Activated CD8-positive, alpha-beta T cell treated with anti-CD3 and anti-CD28 coated beads for 36 hours (primary cell): Measurements from ENCODE around the gene GRK7. TPM values are rescaled to one million over a fixed set of nuclear protein-coding genes. Genes with fewer than 3 reads are reported as not detected.

Experiments
- ATAC-seq: fragments of 200-7000 bp; cut with Tn5 transposase; one replicate; pipeline ENCODE4 v1.10.0; 2021; ENCODE audit warnings: mild to moderate bottlenecking, moderate library complexity
- CTCF ChIA-PET: fragments of 350-600 bp; sonication (Branson Sonifier 250); formaldehyde crosslinking; loops from one replicate; lab custom pipeline; 2021; ENCODE audit warnings: antibody characterized with exemption; lab: Charles Lee
- POLR2A ChIA-PET: fragments of 350-600 bp; sonication (Branson Sonifier 250); formaldehyde crosslinking; loops from one replicate; lab custom pipeline; 2021; ENCODE audit warnings: antibody characterized with exemption; lab: Charles Lee
- DNase-seq: peaks from one replicate; pipeline ENCODE4 v3.0.0-alpha.2; 2020
- H3K27ac Mint-ChIP-seq: one replicate; pipeline ENCODE4 v1.8.0; 2021; ENCODE audit warnings: mild to moderate bottlenecking, mixed read lengths
- H3K27me3 Mint-ChIP-seq: one replicate; pipeline ENCODE4 v1.8.0; 2021; ENCODE audit warnings: mixed read lengths
- H3K36me3 Mint-ChIP-seq: one replicate; pipeline ENCODE4 v1.8.0; 2021; ENCODE audit warnings: low read depth, mixed read lengths
- H3K4me1 Mint-ChIP-seq: one replicate; pipeline ENCODE4 v1.8.0; 2021; ENCODE audit warnings: low read depth, mixed read lengths
- H3K4me3 Mint-ChIP-seq: one replicate; pipeline ENCODE4 v1.8.0; 2021; ENCODE audit warnings: mild to moderate bottlenecking, moderate library complexity, mixed read lengths
- H3K9me3 Mint-ChIP-seq: one replicate; pipeline ENCODE4 v1.8.0; 2021; ENCODE audit warnings: mixed read lengths
- intact Hi-C: fragments of 100-400 bp; cut with micrococcal nuclease; formaldehyde crosslinking; loops from one replicate; pipeline ENCODE4 v1.10.0; 2022
- total RNA-seq, 2 experiments: library from RNA; stranded (reverse); gene quantifications; one replicate each; pipeline ENCODE4 v1.2.3, GENCODE V29; 2021
- TF ChIP-seq, protein P1 (sequence below): fragments of 200-600 bp; IDR thresholded peaks from one replicate; pipeline ENCODE4 v1.8.0; 2022; ENCODE audit warnings: antibody characterized with exemption, mild to moderate bottlenecking

The GRK7 gene
- total RNA-seq, 2 experiments from 2014 or later, result 0.07 to 0.09 TPM

DNA sequence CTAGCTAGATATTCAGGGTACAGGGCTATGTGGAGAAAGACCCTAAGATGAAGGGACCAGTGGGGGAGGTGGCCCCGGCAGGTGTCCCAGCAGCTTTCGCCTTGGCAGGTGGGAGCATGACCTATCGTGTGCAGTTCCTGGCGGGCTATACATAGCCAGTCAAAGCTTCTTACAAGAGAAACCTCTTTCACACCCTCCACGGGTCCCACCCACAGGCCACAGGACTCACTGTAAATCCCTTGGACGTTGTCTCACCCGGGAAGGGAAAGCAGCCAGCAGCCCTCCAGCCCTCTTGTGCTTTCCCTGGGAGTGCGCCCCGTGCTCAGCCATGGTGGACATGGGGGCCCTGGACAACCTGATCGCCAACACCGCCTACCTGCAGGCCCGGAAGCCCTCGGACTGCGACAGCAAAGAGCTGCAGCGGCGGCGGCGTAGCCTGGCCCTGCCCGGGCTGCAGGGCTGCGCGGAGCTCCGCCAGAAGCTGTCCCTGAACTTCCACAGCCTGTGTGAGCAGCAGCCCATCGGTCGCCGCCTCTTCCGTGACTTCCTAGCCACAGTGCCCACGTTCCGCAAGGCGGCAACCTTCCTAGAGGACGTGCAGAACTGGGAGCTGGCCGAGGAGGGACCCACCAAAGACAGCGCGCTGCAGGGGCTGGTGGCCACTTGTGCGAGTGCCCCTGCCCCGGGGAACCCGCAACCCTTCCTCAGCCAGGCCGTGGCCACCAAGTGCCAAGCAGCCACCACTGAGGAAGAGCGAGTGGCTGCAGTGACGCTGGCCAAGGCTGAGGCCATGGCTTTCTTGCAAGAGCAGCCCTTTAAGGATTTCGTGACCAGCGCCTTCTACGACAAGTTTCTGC lies 15.0 kb downstream of the GRK7 start:
- POLR2A ChIA-PET, result interaction anchor here (0.6 to 1.1 kb wide), 3 partner anchors 14 to 107 kb away, joined by 3 read pairs; no protein-coding TSS in a partner anchor
- no peak overlapping the region for H3K27ac Mint-ChIP-seq
- DNase-seq (no peak), ATAC-seq (no peak)
- TF ChIP-seq, protein P1, sequence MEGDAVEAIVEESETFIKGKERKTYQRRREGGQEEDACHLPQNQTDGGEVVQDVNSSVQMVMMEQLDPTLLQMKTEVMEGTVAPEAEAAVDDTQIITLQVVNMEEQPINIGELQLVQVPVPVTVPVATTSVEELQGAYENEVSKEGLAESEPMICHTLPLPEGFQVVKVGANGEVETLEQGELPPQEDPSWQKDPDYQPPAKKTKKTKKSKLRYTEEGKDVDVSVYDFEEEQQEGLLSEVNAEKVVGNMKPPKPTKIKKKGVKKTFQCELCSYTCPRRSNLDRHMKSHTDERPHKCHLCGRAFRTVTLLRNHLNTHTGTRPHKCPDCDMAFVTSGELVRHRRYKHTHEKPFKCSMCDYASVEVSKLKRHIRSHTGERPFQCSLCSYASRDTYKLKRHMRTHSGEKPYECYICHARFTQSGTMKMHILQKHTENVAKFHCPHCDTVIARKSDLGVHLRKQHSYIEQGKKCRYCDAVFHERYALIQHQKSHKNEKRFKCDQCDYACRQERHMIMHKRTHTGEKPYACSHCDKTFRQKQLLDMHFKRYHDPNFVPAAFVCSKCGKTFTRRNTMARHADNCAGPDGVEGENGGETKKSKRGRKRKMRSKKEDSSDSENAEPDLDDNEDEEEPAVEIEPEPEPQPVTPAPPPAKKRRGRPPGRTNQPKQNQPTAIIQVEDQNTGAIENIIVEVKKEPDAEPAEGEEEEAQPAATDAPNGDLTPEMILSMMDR, result no peak
- H3K9me3 Mint-ChIP-seq, result no peaks in the 10 kb centered on the region
- intact Hi-C loops, result no loop called here
- CTCF ChIA-PET, result interaction anchor here (1.6 kb wide), 1 partner anchor 10 kb away, joined by 5 read pairs; no protein-coding TSS in a partner anchor
- no peaks in the 10 kb centered on the region for H3K36me3 Mint-ChIP-seq
- H3K27me3 Mint-ChIP-seq, result no peaks in the 10 kb centered on the region
- H3K4me1 Mint-ChIP-seq, result no peaks in the 10 kb centered on the region
- H3K4me3 Mint-ChIP-seq, result no peak overlapping the region

DNA sequence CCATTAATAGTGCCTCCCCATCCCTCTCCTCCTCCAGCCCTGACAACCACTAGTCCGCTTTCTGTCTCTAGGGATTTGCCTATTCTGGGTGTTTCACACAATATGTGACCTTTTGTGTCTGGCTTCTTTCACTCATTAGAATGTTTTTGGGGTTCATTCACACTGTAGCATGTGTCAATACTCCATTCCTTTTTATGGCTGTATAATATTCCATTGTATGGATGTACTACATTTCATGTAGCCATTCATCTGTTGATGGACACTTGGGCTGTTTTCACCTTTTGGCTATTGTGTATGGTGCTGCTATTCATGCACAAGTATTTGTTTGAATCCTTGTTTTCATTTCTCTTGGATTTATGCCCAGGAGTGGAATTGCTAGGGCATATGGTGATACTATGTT lies 16.5 kb downstream of the GRK7 start:
- no peak overlapping the region for H3K4me3 Mint-ChIP-seq
- CTCF ChIA-PET, result no interaction called here
- TF ChIP-seq, protein P1, result no peak

GRCh38 chr3:141782386-141782932 lies 19.3 kb downstream of the GRK7 start:
- CTCF ChIA-PET, result no interaction called here
- H3K36me3 Mint-ChIP-seq, result no peaks in the 10 kb centered on the region
- no peaks in the 10 kb centered on the region for H3K27me3 Mint-ChIP-seq
- TF ChIP-seq, protein P1, result no peak
- H3K4me3 Mint-ChIP-seq, result no peak overlapping the region
- H3K27ac Mint-ChIP-seq, result no peak overlapping the region
- intact Hi-C loops, result no loop called here
- no peaks in the 10 kb centered on the region for H3K4me1 Mint-ChIP-seq
- no peaks in the 10 kb centered on the region for H3K9me3 Mint-ChIP-seq
- ATAC-seq, result no peak
- DNase-seq, result peak; percentile 26
- POLR2A ChIA-PET, result interaction anchor here (0.6 to 1.1 kb wide), 2 partner anchors 12 to 213 kb away, joined by 3 to 4 read pairs; no protein-coding TSS in a partner anchor

More for the DNA sequence above, 16.5 kb downstream of the GRK7 start:
- ATAC-seq, result no peak
- Mint-ChIP-seq H3K36me3 (no peaks in the 10 kb centered on the region), H3K9me3 (no peaks in the 10 kb centered on the region), H3K27me3 (no peaks in the 10 kb centered on the region), H3K4me1 (no peaks in the 10 kb centered on the region), H3K27ac (no peak overlapping the region)
- intact Hi-C loops, result no loop called here
- no peak for DNase-seq
- POLR2A ChIA-PET, result interaction anchor here (1.3 kb wide), 1 partner anchor 15 kb away, joined by 3 read pairs; no protein-coding TSS in a partner anchor

GRCh38 chr3:141783632-141784031 lies 20.4 kb downstream of the GRK7 start:
- H3K4me1 Mint-ChIP-seq, result no peaks in the 10 kb centered on the region
- H3K27ac Mint-ChIP-seq, result no peak overlapping the region
- ChIA-PET POLR2A (interaction anchor here (1.3 kb wide), 1 partner anchor 13 kb away, joined by 3 read pairs; no protein-coding TSS in a partner anchor), CTCF (no interaction called here)
- no peaks in the 10 kb centered on the region for H3K27me3 Mint-ChIP-seq
- TF ChIP-seq, protein P1, result no peak
- intact Hi-C loops, result no loop called here
- H3K9me3 Mint-ChIP-seq, result no peaks in the 10 kb centered on the region
- DNase-seq (no peak), ATAC-seq (no peak)
- H3K4me3 Mint-ChIP-seq, result no peak overlapping the region
- no peaks in the 10 kb centered on the region for H3K36me3 Mint-ChIP-seq

DNA sequence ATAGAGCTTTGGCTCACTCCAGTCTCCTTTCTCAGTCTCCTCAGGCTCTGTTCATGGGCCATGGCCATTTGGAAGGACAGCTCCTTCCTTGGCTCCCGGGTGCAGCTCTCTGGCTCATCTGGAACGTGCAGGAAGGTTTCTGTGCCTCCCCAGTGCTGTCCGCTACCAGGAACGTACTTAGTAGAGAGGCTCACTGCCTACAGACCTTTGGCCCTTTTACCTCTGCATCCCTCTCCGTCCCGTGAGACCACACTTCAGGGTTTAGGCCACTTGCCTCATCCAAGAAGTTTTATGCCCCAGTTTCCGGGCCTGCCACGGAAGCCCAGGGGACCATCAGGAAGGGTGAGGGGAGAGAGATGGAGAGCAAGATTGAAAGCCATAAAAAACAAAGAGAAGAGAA lies 20.9 kb downstream of the GRK7 start:
- ChIA-PET POLR2A (interaction anchor here (1.3 kb wide), 1 partner anchor 12 kb away, joined by 3 read pairs; no protein-coding TSS in a partner anchor), CTCF (no interaction called here)
- Mint-ChIP-seq H3K4me1 (no peaks in the 10 kb centered on the region), H3K9me3 (no peaks in the 10 kb centered on the region), H3K27me3 (no peaks in the 10 kb centered on the region), H3K36me3 (no peaks in the 10 kb centered on the region), H3K27ac (no peak overlapping the region), H3K4me3 (no peak overlapping the region)
- TF ChIP-seq, protein P1, result no peak
- intact Hi-C loops, result no loop called here
- no peak for ATAC-seq
- DNase-seq, result no peak
